ENCODE results near the gene NEK2. TPM values are rescaled to one million over a fixed set of nuclear protein-coding genes. Genes with fewer than 3 reads are reported as not detected.

The NEK2 gene
- polyA plus RNA-seq, 3 donors: 19.2 to 22.3 (median 19.3) TPM

- DNase-seq (ENCODE audit: low read depth in 3 of 3, low spot score in 2 of 3): no peak
Measured at GRCh38 chr1:211613951-211614350, 61.5 kb downstream of the NEK2 start.

- DNase-seq (ENCODE audit: low read depth in 3 of 3, low spot score in 2 of 3): no peak
Measured at GRCh38 chr1:211613108-211613947, 62.1 kb downstream of the NEK2 start.

GRCh38 chr1:211612786-211613107, 62.7 kb downstream of the NEK2 start:
- DNase-seq (ENCODE audit: low read depth in 3 of 3, low spot score in 2 of 3): no peak

Other genes starting within 250 kb of the NEK2 start
- gene RD3, start 183.5 kb downstream of the NEK2 start, polyA plus RNA-seq (ENCODE audit: insufficient read length in 3 of 3): under 1 TPM; 0.21 to 0.44 (median 0.29) TPM
- 10 to 100 TPM; 34.3 to 37.5 (median 34.6) TPM for gene SLC30A1, start 96.5 kb downstream of the NEK2 start, polyA plus RNA-seq (ENCODE audit: insufficient read length in 3 of 3)
- 10 to 100 TPM; 24.4 to 26.0 (median 25.6) TPM for gene LPGAT1, start 155.1 kb upstream of the NEK2 start, polyA plus RNA-seq (ENCODE audit: insufficient read length in 3 of 3)